ENCODE data around the gene SHKBP1.
"Not testable (repeated sequence)": the region's sequence is repeated elsewhere in the genome, so short reads cannot be mapped to it uniquely, and the experiment has no call there.

Gene SHKBP1

GRCh38 chr19:40556953-40557530 is 19.6 kb upstream of the SHKBP1 start:
- FAIRE-seq, result no peak

GRCh38 chr19:40559394-40559793 is 17.3 kb upstream of the SHKBP1 start:
- no peak for FAIRE-seq

GRCh38 chr19:40560092-40560507 is 16.6 kb upstream of the SHKBP1 start:
- FAIRE-seq, result no peak

GRCh38 chr19:40561947-40562346 is 14.7 kb upstream of the SHKBP1 start:
- FAIRE-seq, result no peak

GRCh38 chr19:40564535-40564934 is 12.1 kb upstream of the SHKBP1 start:
- FAIRE-seq, result not testable (repeated sequence)

GRCh38 chr19:40565355-40565754 is 11.3 kb upstream of the SHKBP1 start:
- FAIRE-seq, result no peak

GRCh38 chr19:40565910-40566495 is 10.7 kb upstream of the SHKBP1 start:
- no peak for FAIRE-seq

GRCh38 chr19:40567040-40567749 is 9.5 kb upstream of the SHKBP1 start:
- no peak for FAIRE-seq

GRCh38 chr19:40567750-40568494 is 8.8 kb upstream of the SHKBP1 start:
- no peak for FAIRE-seq

GRCh38 chr19:40570313-40571004 is 6.2 kb upstream of the SHKBP1 start:
- FAIRE-seq, result no peak

GRCh38 chr19:40571005-40571318 is 5.7 kb upstream of the SHKBP1 start:
- FAIRE-seq, result no peak

GRCh38 chr19:40571831-40572495 is 4.7 kb upstream of the SHKBP1 start:
- FAIRE-seq, result no peak

- FAIRE-seq, result no peak
Measured at GRCh38 chr19:40575326-40575725, 1.3 kb upstream of the SHKBP1 start.

- no peak for FAIRE-seq
Measured at GRCh38 chr19:40576151-40576584, 505 bp upstream of the SHKBP1 start.

- no peak for FAIRE-seq
Measured at GRCh38 chr19:40578442-40578908, 1.8 kb downstream of the SHKBP1 start.

- FAIRE-seq, result no peak
Measured at GRCh38 chr19:40580619-40581018, 3.9 kb downstream of the SHKBP1 start.

GRCh38 chr19:40581531-40581930 is 4.9 kb downstream of the SHKBP1 start:
- FAIRE-seq, result no peak

GRCh38 chr19:40582467-40582866 is 5.8 kb downstream of the SHKBP1 start:
- FAIRE-seq, result no peak

GRCh38 chr19:40583283-40583682 is 6.6 kb downstream of the SHKBP1 start:
- no peak for FAIRE-seq

- no peak for FAIRE-seq
Measured at GRCh38 chr19:40584007-40584406, 7.3 kb downstream of the SHKBP1 start.

GRCh38 chr19:40585241-40585981 is 8.7 kb downstream of the SHKBP1 start:
- FAIRE-seq, result no peak

- FAIRE-seq, result no peak
Measured at GRCh38 chr19:40585982-40586422, 9.3 kb downstream of the SHKBP1 start.
